ENCODE results near the gene SPINT1.
"Not testable (repeated sequence)": the region's sequence is repeated elsewhere in the genome, so short reads cannot be mapped to it uniquely, and the experiment has no call there.

SPINT1 gene

GRCh38 chr15:40858706-40859105 is 14.9 kb downstream of the SPINT1 start:
- DNase-seq (ENCODE audit: low read depth in 2 of 2): no peak

- DNase-seq (ENCODE audit: low read depth in 2 of 2): peak; percentile 76 to 86
Observed at GRCh38 chr15:40859206-40859851, 15.5 kb downstream of the SPINT1 start.

GRCh38 chr15:40861147-40861546 is 17.3 kb downstream of the SPINT1 start:
- DNase-seq (ENCODE audit: low read depth in 2 of 2): not testable (repeated sequence)

- DNase-seq (ENCODE audit: low read depth in 2 of 2): no peak
Observed at GRCh38 chr15:40863660-40864270, 19.9 kb downstream of the SPINT1 start.

GRCh38 chr15:40867199-40867598 is 23.4 kb downstream of the SPINT1 start:
- no peak for DNase-seq (ENCODE audit: low read depth in 2 of 2)

- no peak for DNase-seq (ENCODE audit: low read depth in 2 of 2)
Observed at GRCh38 chr15:40869686-40870085, 25.8 kb downstream of the SPINT1 start.

GRCh38 chr15:40870716-40871115 is 26.9 kb downstream of the SPINT1 start:
- DNase-seq (ENCODE audit: low read depth in 2 of 2): no peak

GRCh38 chr15:40871749-40872617 is 28.1 kb downstream of the SPINT1 start:
- DNase-seq (ENCODE audit: low read depth in 2 of 2): no peak

GRCh38 chr15:40872791-40873693 is 29.2 kb downstream of the SPINT1 start:
- DNase-seq (ENCODE audit: low read depth in 2 of 2): no peak

GRCh38 chr15:40873694-40874561 is 30.1 kb downstream of the SPINT1 start, which contains the start of gene RHOV:
RHOV (minus strand) TSS chr15:40874234; CDS start chr15:40874139, 95 bp downstream.
- peak in 1 of 2 donors; percentile 52 for DNase-seq (ENCODE audit: low read depth in 2 of 2)

GRCh38 chr15:40875991-40876730 is 32.3 kb downstream of the SPINT1 start:
- DNase-seq (ENCODE audit: low read depth in 2 of 2): no peak

- DNase-seq (ENCODE audit: low read depth in 2 of 2): no peak
Observed at GRCh38 chr15:40877694-40878093, 33.8 kb downstream of the SPINT1 start.

GRCh38 chr15:40878785-40879184 is 34.9 kb downstream of the SPINT1 start:
- no peak for DNase-seq (ENCODE audit: low read depth in 2 of 2)

- DNase-seq (ENCODE audit: low read depth in 2 of 2): no peak
Observed at GRCh38 chr15:40879609-40880008, 35.8 kb downstream of the SPINT1 start.

GRCh38 chr15:40881351-40881750 is 37.5 kb downstream of the SPINT1 start:
- no peak for DNase-seq (ENCODE audit: low read depth in 2 of 2)

- no peak for DNase-seq (ENCODE audit: low read depth in 2 of 2)
Observed at GRCh38 chr15:40886586-40886985, 42.7 kb downstream of the SPINT1 start.

GRCh38 chr15:40889112-40889511 is 45.3 kb downstream of the SPINT1 start:
- DNase-seq (ENCODE audit: low read depth in 2 of 2): no peak

GRCh38 chr15:40891138-40891537 is 47.3 kb downstream of the SPINT1 start:
- no peak for DNase-seq (ENCODE audit: low read depth in 2 of 2)

GRCh38 chr15:40891810-40892446 is 48.1 kb downstream of the SPINT1 start:
- no peak for DNase-seq (ENCODE audit: low read depth in 2 of 2)

Data from stimulated activated CD8-positive, alpha-beta memory T cell treated with anti-CD3 and anti-CD28 coated beads, Interleukin-2, amount 100 ng/mL, for 48 hours (primary cell).